MCF 10A (cell line): ENCODE results near the gene AP4S1. TPM values are rescaled to one million over a fixed set of nuclear protein-coding genes. Genes with fewer than 3 reads are reported as not detected.
"Not testable (repeated sequence)": the region's sequence is repeated elsewhere in the genome, so short reads cannot be mapped to it uniquely, and the experiment has no call there.

Source experiments
- BruUV-seq: library from RNA; stranded (reverse); fragments of 400-500 nt; replicated peaks from 2 replicates; lab custom pipeline; 2021; lab: Mats Ljungman, UMichigan
- CTCF ChIA-PET: fragments of 300-600 bp; sonication (Branson Sonifier 250); formaldehyde crosslinking; extraction: SDS; loops from one replicate; lab custom pipeline; 2021; ENCODE audit warnings: antibody characterized with exemption, inconsistent platforms; lab: Yijun Ruan, JAX
- POLR2A ChIA-PET: fragments of 300-600, 350-650 bp; sonication (Branson Sonifier 250); formaldehyde crosslinking; extraction: SDS; loops from one replicate; lab custom pipeline; 2020; ENCODE audit warnings: antibody characterized with exemption, inconsistent platforms; lab: Yijun Ruan, JAX
- DNase-seq: peaks from one replicate; pipeline ENCODE4 v3.0.0-alpha.2; 2018; ENCODE audit not compliant: unreplicated experiment
- H3K27ac Mint-ChIP-seq: one replicate; pipeline ENCODE4 v1.8.0; 2022; ENCODE audit warnings: mild to moderate bottlenecking, low read depth, mixed read lengths; ENCODE audit not compliant: unreplicated experiment
- H3K27me3 Mint-ChIP-seq: one replicate; pipeline ENCODE4 v1.8.0; 2022; ENCODE audit warnings: mixed read lengths; ENCODE audit not compliant: insufficient read depth, unreplicated experiment
- H3K36me3 Mint-ChIP-seq: one replicate; pipeline ENCODE4 v1.8.0; 2022; ENCODE audit warnings: mild to moderate bottlenecking, moderate library complexity, mixed read lengths; ENCODE audit not compliant: insufficient read depth, unreplicated experiment
- H3K4me1 Mint-ChIP-seq: one replicate; pipeline ENCODE4 v1.8.0; 2022; ENCODE audit warnings: mixed read lengths; ENCODE audit not compliant: insufficient read depth, unreplicated experiment
- H3K4me3 Mint-ChIP-seq: one replicate; pipeline ENCODE4 v1.8.0; 2022; ENCODE audit warnings: mild to moderate bottlenecking, moderate library complexity, mixed read lengths; ENCODE audit not compliant: unreplicated experiment
- H3K9me3 Mint-ChIP-seq: one replicate; pipeline ENCODE4 v1.8.0; 2022; ENCODE audit warnings: mixed read lengths; ENCODE audit not compliant: unreplicated experiment
- intact Hi-C: fragments of 100-400 bp; cut with micrococcal nuclease; formaldehyde crosslinking; loops from 2 replicates; pipeline ENCODE4 v1.14.1; 2022
- total RNA-seq: library from RNA; stranded (reverse); gene quantifications from 2 replicates; pipeline ENCODE4 v1.2.3, GENCODE V29; 2022
- TF ChIP-seq, protein P1 (sequence below): fragments of 200-600 bp; IDR thresholded peaks from one replicate; pipeline ENCODE4 v1.8.0; 2022; ENCODE audit warnings: antibody characterized with exemption, mild to moderate bottlenecking; ENCODE audit not compliant: unreplicated experiment

Gene AP4S1
- total RNA-seq, 1 experiment from 2014 or later, result 13.4 TPM

GRCh38 chr14:31060253-31060875 is 34.9 kb downstream of the AP4S1 start:
- TF ChIP-seq, protein P1, sequence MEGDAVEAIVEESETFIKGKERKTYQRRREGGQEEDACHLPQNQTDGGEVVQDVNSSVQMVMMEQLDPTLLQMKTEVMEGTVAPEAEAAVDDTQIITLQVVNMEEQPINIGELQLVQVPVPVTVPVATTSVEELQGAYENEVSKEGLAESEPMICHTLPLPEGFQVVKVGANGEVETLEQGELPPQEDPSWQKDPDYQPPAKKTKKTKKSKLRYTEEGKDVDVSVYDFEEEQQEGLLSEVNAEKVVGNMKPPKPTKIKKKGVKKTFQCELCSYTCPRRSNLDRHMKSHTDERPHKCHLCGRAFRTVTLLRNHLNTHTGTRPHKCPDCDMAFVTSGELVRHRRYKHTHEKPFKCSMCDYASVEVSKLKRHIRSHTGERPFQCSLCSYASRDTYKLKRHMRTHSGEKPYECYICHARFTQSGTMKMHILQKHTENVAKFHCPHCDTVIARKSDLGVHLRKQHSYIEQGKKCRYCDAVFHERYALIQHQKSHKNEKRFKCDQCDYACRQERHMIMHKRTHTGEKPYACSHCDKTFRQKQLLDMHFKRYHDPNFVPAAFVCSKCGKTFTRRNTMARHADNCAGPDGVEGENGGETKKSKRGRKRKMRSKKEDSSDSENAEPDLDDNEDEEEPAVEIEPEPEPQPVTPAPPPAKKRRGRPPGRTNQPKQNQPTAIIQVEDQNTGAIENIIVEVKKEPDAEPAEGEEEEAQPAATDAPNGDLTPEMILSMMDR, result no peak
- ChIA-PET POLR2A (interaction anchor here (0.6 to 8.9 kb wide), 9 partner anchors 10 to 80 kb away, joined by 3 to 128 read pairs (median 3); partner anchors contain the start of genes AP4S1 and STRN3), CTCF (interaction anchor here (0.7 to 2.9 kb wide), 6 partner anchors 10 to 83 kb away, joined by 3 to 14 read pairs (median 9); no protein-coding TSS in a partner anchor)
- peak overlapping the region; percentile 39 for H3K27ac Mint-ChIP-seq
- intact Hi-C loops, result no loop called here
- no peaks in the 10 kb centered on the region for H3K9me3 Mint-ChIP-seq
- no peak overlapping the region for H3K4me3 Mint-ChIP-seq
- H3K27me3 Mint-ChIP-seq, result no peaks in the 10 kb centered on the region
- peaks cover 4% of the 10 kb centered on the region for H3K36me3 Mint-ChIP-seq
- BruUV-seq, result no TSS peak
- peaks cover 26% of the 10 kb centered on the region for H3K4me1 Mint-ChIP-seq
- no peak for DNase-seq

DNA sequence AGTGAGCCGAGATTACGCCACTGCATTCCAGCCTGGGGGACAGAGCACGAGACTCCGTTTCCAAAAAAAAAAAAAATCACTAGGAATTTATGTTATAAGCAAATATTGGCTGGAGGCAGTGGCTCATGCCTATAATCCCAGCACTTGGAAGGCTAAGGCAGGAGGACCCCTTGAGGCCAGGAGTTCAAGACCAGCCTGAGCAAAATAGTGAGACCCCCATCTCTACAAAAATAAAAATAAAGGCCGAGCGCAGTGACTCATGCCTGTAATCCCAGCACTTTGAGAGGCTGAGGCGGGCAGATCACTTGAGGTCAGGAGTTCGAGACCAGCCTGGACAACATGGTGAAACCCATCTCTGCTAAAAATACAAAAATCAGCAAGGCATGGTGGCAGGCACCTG is 37.5 kb downstream of the AP4S1 start:
- H3K4me3 Mint-ChIP-seq, POLR2A ChIA-PET, H3K9me3 Mint-ChIP-seq, intact Hi-C loops, DNase-seq, H3K36me3 Mint-ChIP-seq, H3K27ac Mint-ChIP-seq, BruUV-seq, H3K27me3 Mint-ChIP-seq: not testable (repeated sequence)
- CTCF ChIA-PET, result interaction anchor here (0.7 kb wide), 1 partner anchor 70 kb away, joined by 3 read pairs; no protein-coding TSS in a partner anchor
- peaks cover 18% of the 10 kb centered on the region for H3K4me1 Mint-ChIP-seq

- Mint-ChIP-seq H3K27ac (no peak overlapping the region), H3K27me3 (no peaks in the 10 kb centered on the region), H3K4me3 (no peak overlapping the region), H3K4me1 (no peaks in the 10 kb centered on the region), H3K9me3 (no peaks in the 10 kb centered on the region), H3K36me3 (peaks cover 11% of the 10 kb centered on the region)
- no peak for DNase-seq
- intact Hi-C loops, result no loop called here
- ChIA-PET POLR2A (interaction anchor here (0.6 to 0.9 kb wide), 2 partner anchors 12 to 1274 kb away, joined by 3 to 4 read pairs; no protein-coding TSS in a partner anchor), CTCF (interaction anchor here (0.7 to 1.4 kb wide), 4 partner anchors 12 to 88 kb away, joined by 3 to 4 read pairs (median 4); no protein-coding TSS in a partner anchor)
- no TSS peak for BruUV-seq
- TF ChIP-seq, protein P1, result no peak
Observed at GRCh38 chr14:31068235-31068634, 42.8 kb downstream of the AP4S1 start.

DNA sequence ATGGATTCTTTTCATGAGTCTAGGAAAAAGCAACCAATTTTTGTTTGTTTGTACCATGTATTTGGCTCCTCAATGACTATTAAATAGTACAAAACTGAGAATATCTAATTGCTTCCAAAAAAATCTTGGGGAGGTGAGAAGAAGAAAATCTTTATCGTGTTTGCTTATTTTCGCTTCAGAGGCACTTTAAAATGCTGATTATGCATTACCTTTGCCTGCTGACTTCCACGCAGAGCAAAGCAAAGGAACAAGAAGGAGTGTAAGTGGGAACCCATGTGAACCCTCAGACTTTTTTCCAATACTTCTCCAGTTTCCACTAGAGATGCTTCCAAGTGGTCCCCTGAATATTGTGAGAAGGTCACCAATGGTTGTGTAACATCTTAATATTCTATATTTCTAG is 43.9 kb downstream of the AP4S1 start:
- no peaks in the 10 kb centered on the region for H3K27me3 Mint-ChIP-seq
- no peak overlapping the region for H3K27ac Mint-ChIP-seq
- ChIA-PET CTCF (interaction anchor here (0.6 kb wide), 1 partner anchor 20 kb away, joined by 4 read pairs; no protein-coding TSS in a partner anchor), POLR2A (no interaction called here)
- BruUV-seq, result no TSS peak
- H3K4me1 Mint-ChIP-seq, result no peaks in the 10 kb centered on the region
- no peak overlapping the region for H3K4me3 Mint-ChIP-seq
- TF ChIP-seq, protein P1, result no peak
- H3K36me3 Mint-ChIP-seq, result peaks cover 11% of the 10 kb centered on the region
- DNase-seq, result no peak
- intact Hi-C loops, result no loop called here
- H3K9me3 Mint-ChIP-seq, result no peaks in the 10 kb centered on the region
